GM23338 (cell line): Measurements from ENCODE around the gene IL21. TPM values are rescaled to one million over a fixed set of nuclear protein-coding genes. Genes with fewer than 3 reads are reported as not detected.

Source experiments
- ATAC-seq: fragments of 200-7000 bp; cut with Tn5 transposase; 3 replicates; pipeline ENCODE4 v1.9.1; 2020
- DNase-seq: peaks from one replicate; pipeline ENCODE4 v3.0.0-alpha.2; 2015; ENCODE audit warnings: low spot score
- H2AFZ ChIP-seq: fragments of 200-600 bp; sonication (generic); 2 replicates; pipeline ENCODE4 v1.8.0; 2016; ENCODE audit warnings: antibody characterized with exemption, mild to moderate bottlenecking, moderate library complexity
- H3F3A ChIP-seq: fragments of 200-600 bp; sonication (generic); replicated peaks from 2 replicates; pipeline ENCODE4 v1.8.0; 2017; ENCODE audit warnings: antibody characterized with exemption, mixed run types, low read depth
- H3K27ac ChIP-seq: fragments of 200-600 bp; sonication (generic); 2 replicates; pipeline ENCODE4 v1.6.1; 2016; ENCODE audit warnings: low read depth
- H3K27me3 ChIP-seq: fragments of 200-600 bp; sonication (generic); 2 replicates; pipeline ENCODE4 v1.8.0; 2016; ENCODE audit warnings: mild to moderate bottlenecking, mixed run types, moderate library complexity; ENCODE audit not compliant: insufficient read depth
- H3K36me3 ChIP-seq: fragments of 200-600 bp; sonication (generic); 2 replicates; pipeline ENCODE4 v1.8.0; 2016; ENCODE audit warnings: mild to moderate bottlenecking; ENCODE audit not compliant: insufficient read depth
- H3K4me1 ChIP-seq: fragments of 200-600 bp; sonication (generic); 2 replicates; pipeline ENCODE4 v1.8.0; 2016; ENCODE audit warnings: mild to moderate bottlenecking, moderate library complexity; ENCODE audit not compliant: insufficient read depth
- H3K4me2 ChIP-seq: fragments of 200-600 bp; sonication (generic); 2 replicates; pipeline ENCODE4 v1.7.1; 2017; ENCODE audit warnings: mixed run types
- H3K4me3 ChIP-seq: fragments of 200-600 bp; sonication (generic); 2 replicates; pipeline ENCODE4 v1.6.1; 2016; ENCODE audit warnings: mixed run types
- H3K79me2 ChIP-seq: fragments of 200-600 bp; sonication (generic); replicated peaks from 2 replicates; pipeline ENCODE4 v1.8.0; 2017; ENCODE audit warnings: mild to moderate bottlenecking; ENCODE audit not compliant: insufficient read depth
- H3K9me2 ChIP-seq: fragments of 200-600 bp; sonication (generic); 2 replicates; pipeline ENCODE4 v1.8.0; 2017; ENCODE audit not compliant: insufficient read depth
- H4K20me1 ChIP-seq: fragments of 200-600 bp; sonication (generic); replicated peaks from 2 replicates; pipeline ENCODE4 v1.8.0; 2017; ENCODE audit warnings: mild to moderate bottlenecking; ENCODE audit not compliant: insufficient read depth
- H3K27ac Mint-ChIP-seq: 2 replicates; pipeline ENCODE4 v1.8.0; 2020; ENCODE audit warnings: inconsistent platforms, mild to moderate bottlenecking, moderate library complexity, mixed read lengths
- H3K27me3 Mint-ChIP-seq: 3 replicates; pipeline ENCODE4 v1.8.0; 2022; ENCODE audit warnings: low read depth, mild to moderate bottlenecking, moderate library complexity, mixed read lengths, inconsistent platforms; ENCODE audit not compliant: insufficient read depth, poor library complexity
- H3K36me3 Mint-ChIP-seq: 3 replicates; pipeline ENCODE4 v1.8.0; 2021; ENCODE audit warnings: low read depth, mild to moderate bottlenecking, inconsistent platforms, moderate library complexity, mixed read lengths
- H3K4me1 Mint-ChIP-seq: 3 replicates; pipeline ENCODE4 v1.8.0; 2020; ENCODE audit warnings: mild to moderate bottlenecking, inconsistent platforms, mixed read lengths
- H3K4me3 Mint-ChIP-seq: 3 replicates; pipeline ENCODE4 v1.8.0; 2021; ENCODE audit warnings: moderate library complexity, mild to moderate bottlenecking, inconsistent platforms, mixed read lengths
- H3K9me3 Mint-ChIP-seq: 3 replicates; pipeline ENCODE4 v1.8.0; 2020; ENCODE audit warnings: moderate library complexity, mild to moderate bottlenecking, inconsistent platforms, mixed read lengths
- CREB1 ChIP-seq: fragments of 250-450 bp; sonication (Bioruptor Pico); IDR thresholded peaks from 2 replicates; pipeline ENCODE4 v1.5.0; 2020; ENCODE audit warnings: low read depth, mild to moderate bottlenecking, moderate library complexity
- CTCF ChIP-seq, 2 experiments: fragments of 200-600 bp in 1 of 2; sonication (generic) in 1 of 2; conservative IDR thresholded peaks; 2 replicates each; pipeline versions ENCODE4 v1.5.1 to v1.6.1; 2016 to 2017; ENCODE audit warnings: antibody characterized with exemption in 2 of 2, low read depth in 2 of 2, mild to moderate bottlenecking in 2 of 2, moderate library complexity in 1 of 2
- ETS1 ChIP-seq: IDR thresholded peaks from 2 replicates; pipeline ENCODE4 v1.6.1; 2016; ENCODE audit warnings: antibody characterized with exemption
- EZH2 ChIP-seq: fragments of 200-600 bp; sonication (generic); IDR thresholded peaks from one replicate; pipeline ENCODE4 v1.8.0; 2017; ENCODE audit warnings: antibody characterized with exemption, mild to moderate bottlenecking, low read depth; ENCODE audit not compliant: unreplicated experiment
- EZH2phosphoT487 ChIP-seq: fragments of 200-600 bp; sonication (generic); IDR thresholded peaks from one replicate; pipeline ENCODE4 v1.8.1; 2018; ENCODE audit warnings: antibody characterized with exemption; ENCODE audit not compliant: unreplicated experiment
- ZNF331 ChIP-seq: fragments of 250-450 bp; sonication (Bioruptor Pico); IDR thresholded peaks from 2 replicates; pipeline ENCODE4 v1.5.0; 2020; ENCODE audit warnings: low read depth, mild to moderate bottlenecking, moderate library complexity
- ZNF462 ChIP-seq: fragments of 250-450 bp; sonication (Bioruptor Pico); IDR thresholded peaks from 2 replicates; pipeline ENCODE4 v1.5.0; 2020; ENCODE audit warnings: mild to moderate bottlenecking, moderate library complexity
- polyA plus RNA-seq: library from polyadenylated mRNA; unstranded; fragments of >200 nt; fragmentation: Nextera tagmentation; extraction: Ambion mirVana; gene quantifications from 2 replicates; pipeline ENCODE4 v1.2.1, GENCODE V29; 2016
- total RNA-seq: library from RNA; depleted of rRNA; stranded (reverse); fragments of >200 nt; shearing (Covaris generic); gene quantifications from 2 replicates; pipeline ENCODE4 v1.2.3, GENCODE V29; 2014

IL21 gene
- total and polyA plus RNA-seq, 2 experiments from 2014 or later, result not detected

- Mint-ChIP-seq H3K4me3 (no peak overlapping the region), H3K36me3 (no peaks in the 10 kb centered on the region), H3K9me3 (no peaks in the 10 kb centered on the region), H3K4me1 (no peaks in the 10 kb centered on the region; the same call in 1 of the 3 replicates), H3K27ac (no peak overlapping the region), H3K27me3 (no peaks in the 10 kb centered on the region)
- Histone ChIP-seq H2AFZ (no peak overlapping the region), H3K4me1 (no peaks in the 10 kb centered on the region), H3K79me2 (no peaks in the 10 kb centered on the region), H3K27ac (no peak overlapping the region), H3K36me3 (no peaks in the 10 kb centered on the region), H3K4me3 (no peak overlapping the region), H3K4me2 (no peak overlapping the region), H4K20me1 (no peaks in the 10 kb centered on the region), H3K27me3 (no peaks in the 10 kb centered on the region), H3F3A (no peaks in the 10 kb centered on the region), H3K9me2 (no peaks in the 10 kb centered on the region)
- ATAC-seq (no peak), DNase-seq (no peak)
- TF ChIP-seq ZNF462 (CRISPR knock-in tag) (no peak), EZH2 (no peak)
These were observed 44.5 kb upstream of the IL21 start for GRCh38 chr4:122665161-122665929.

- Mint-ChIP-seq H3K27me3 (no peaks in the 10 kb centered on the region), H3K36me3 (no peaks in the 10 kb centered on the region), H3K4me3 (no peak overlapping the region), H3K27ac (no peak overlapping the region), H3K4me1 (no peaks in the 10 kb centered on the region; the same call in 1 of the 3 replicates), H3K9me3 (no peaks in the 10 kb centered on the region)
- Histone ChIP-seq H3K4me3 (no peak overlapping the region), H3K27me3 (no peaks in the 10 kb centered on the region), H3K4me1 (no peaks in the 10 kb centered on the region), H3K36me3 (no peaks in the 10 kb centered on the region), H3K4me2 (no peak overlapping the region), H3K9me2 (no peaks in the 10 kb centered on the region; the same call in 1 of the 2 replicates), H3F3A (no peaks in the 10 kb centered on the region), H3K27ac (no peak overlapping the region), H4K20me1 (no peaks in the 10 kb centered on the region), H2AFZ (no peak overlapping the region), H3K79me2 (no peaks in the 10 kb centered on the region)
- DNase-seq (no peak), ATAC-seq (no peak)
- TF ChIP-seq ZNF331, result no peak
- no peak for TF ChIP-seq EZH2phosphoT487
- TF ChIP-seq CTCF (conservative IDR thresholded peaks at IDR 0.05; ENCODE audit: low read depth in 2 of 2), result no peak
- TF ChIP-seq ETS1, result no peak
- no peak for TF ChIP-seq CREB1
These were observed 43.1 kb upstream of the IL21 start for GRCh38 chr4:122663814-122664610.
